ENCODE measurements around the gene TEX53.

Gene TEX53

DNA sequence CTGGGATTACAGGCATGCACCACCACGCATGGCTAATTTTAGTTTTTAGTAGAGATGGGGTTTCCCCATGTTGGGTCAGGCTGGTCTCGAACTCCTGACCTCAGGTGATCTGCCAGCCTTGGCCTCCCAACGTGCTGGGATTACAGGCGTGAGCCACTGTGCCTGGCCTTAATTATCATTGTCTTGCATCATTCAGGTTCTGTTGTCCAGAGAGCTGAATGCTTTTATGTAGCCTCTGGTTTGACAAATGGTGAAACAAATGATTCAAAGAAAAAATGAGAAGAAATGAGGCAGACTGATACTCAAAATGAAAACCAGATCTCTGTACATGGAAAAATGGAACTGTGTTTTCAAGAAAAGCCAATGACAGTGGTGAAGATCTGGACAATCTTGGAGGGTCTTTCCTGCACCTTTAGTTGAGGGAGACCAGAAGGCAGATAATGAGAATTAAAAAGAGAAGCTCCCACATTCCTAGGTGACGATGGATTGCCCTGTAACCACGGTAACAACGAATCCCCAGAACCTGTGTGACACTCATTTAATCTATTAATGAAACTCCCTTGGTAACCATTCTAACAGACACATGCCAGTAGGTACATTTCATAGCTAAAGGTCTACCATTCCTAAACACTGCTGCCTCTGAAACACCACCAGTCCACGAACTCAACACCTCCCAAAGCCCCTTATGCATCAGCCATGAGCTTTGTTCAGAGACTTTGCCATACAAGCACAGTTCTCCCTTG is 22.8 kb upstream of the TEX53 start:
- no peak for FAIRE-seq

GRCh38 chr9:114678795-114679194 is 21.2 kb upstream of the TEX53 start:
- DNase-seq (ENCODE audit: insufficient read length, low spot score) (no peak), FAIRE-seq (no peak)

More for the DNA sequence above, 22.8 kb upstream of the TEX53 start:
- no peak for DNase-seq (ENCODE audit: insufficient read length, low spot score)

DNA sequence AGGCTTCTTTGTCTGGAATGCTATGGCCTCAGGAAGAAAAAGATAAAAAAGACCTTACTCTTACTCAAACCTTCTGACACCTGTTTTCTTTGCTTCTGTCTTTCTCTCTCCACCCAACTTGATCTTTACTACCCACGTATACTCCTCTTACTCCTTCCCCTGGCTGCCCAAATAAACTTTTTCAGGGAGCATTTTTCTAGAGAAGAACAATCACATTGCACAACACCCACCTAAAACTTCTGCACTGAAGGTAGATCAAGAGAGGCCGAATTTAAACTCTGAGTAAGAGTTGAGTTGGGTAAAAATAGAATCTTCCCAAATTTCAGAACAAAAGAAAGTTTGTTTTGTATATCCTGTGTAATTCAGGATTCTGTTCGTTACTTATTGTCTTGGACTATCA is 20.5 kb upstream of the TEX53 start:
- no peak for FAIRE-seq
- no peak for DNase-seq (ENCODE audit: insufficient read length, low spot score)

GRCh38 chr9:114677418-114677817 is 19.8 kb upstream of the TEX53 start:
- DNase-seq (ENCODE audit: insufficient read length, low spot score) (no peak), FAIRE-seq (no peak)

GRCh38 chr9:114676901-114677300 is 19.3 kb upstream of the TEX53 start:
- no peak for DNase-seq (ENCODE audit: insufficient read length, low spot score)

DNA sequence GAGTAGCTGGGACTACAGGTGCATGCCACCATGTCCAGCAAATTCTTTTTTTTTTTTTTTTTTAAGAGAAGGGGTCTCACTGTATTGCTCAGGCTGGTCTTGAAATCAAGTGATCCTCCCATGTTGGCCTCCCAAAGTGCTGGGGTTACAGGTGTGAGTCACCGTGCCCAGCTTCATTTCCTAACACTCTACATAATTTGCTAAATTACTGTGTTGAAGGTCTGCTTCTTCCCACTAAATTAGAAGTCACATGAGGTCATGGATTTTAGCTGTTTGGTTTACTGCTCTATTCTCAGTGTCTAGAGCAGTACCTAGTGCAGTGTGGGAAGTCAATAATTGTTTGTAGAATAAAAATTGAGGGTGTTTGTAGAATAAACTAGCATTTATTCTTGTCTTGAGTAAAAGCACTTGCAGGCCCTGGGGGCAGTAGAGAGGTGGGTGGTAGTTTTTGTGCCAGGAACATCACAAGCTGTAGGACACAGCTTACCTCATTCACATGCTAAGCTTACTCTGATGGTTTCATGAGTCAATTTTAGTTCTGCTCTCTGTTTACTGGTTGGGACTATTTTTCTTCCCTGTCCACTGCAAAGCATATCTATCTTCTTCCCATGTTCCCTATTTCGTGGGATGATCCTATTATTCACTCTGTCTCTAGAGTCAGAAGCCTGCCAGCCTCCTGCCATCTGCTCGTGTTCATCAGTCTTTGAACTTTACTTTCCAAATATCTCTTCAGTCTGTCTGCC is 17.4 kb upstream of the TEX53 start:
- FAIRE-seq (no peak), DNase-seq (ENCODE audit: insufficient read length, low spot score) (no peak)

More at GRCh38 chr9:114676901-114677300, 19.3 kb upstream of the TEX53 start:
- no peak for FAIRE-seq

GRCh38 chr9:114674076-114674797 is 16.6 kb upstream of the TEX53 start:
- FAIRE-seq = no peak
- no peak for DNase-seq (ENCODE audit: insufficient read length, low spot score)

GRCh38 chr9:114671605-114672004 is 14.0 kb upstream of the TEX53 start:
- no peak for FAIRE-seq
- DNase-seq (ENCODE audit: insufficient read length, low spot score) = no peak

- DNase-seq (ENCODE audit: insufficient read length, low spot score) (no peak), FAIRE-seq (no peak)
Measured at GRCh38 chr9:114669961-114670360, 12.4 kb upstream of the TEX53 start.

DNA sequence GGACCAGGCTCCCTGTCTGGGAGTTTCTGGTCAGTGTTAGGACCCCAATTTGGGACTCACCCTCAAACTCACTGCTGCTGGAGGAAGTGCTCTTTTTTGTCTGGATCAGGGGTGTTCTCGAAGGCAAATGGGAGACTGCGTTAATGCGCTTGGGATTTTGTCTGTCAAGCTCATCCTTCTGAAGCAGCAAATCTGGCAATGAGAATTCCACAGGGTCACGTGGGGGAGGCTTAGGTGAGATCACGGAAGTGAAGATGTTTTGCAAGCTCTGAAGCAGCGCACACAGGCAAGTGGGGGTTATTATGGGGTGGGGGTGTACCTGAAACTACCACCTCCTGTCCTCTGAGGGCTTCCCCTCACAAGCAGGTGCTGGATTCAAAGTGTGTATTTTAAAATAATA is 10.5 kb upstream of the TEX53 start:
- DNase-seq (ENCODE audit: insufficient read length, low spot score) (no peak), FAIRE-seq (no peak)

- DNase-seq (ENCODE audit: insufficient read length, low spot score) = no peak
Measured at GRCh38 chr9:114666851-114667250, 9.2 kb upstream of the TEX53 start.

GRCh38 chr9:114666401-114666800 is 8.8 kb upstream of the TEX53 start:
- no peak for FAIRE-seq

More at GRCh38 chr9:114666851-114667250, 9.2 kb upstream of the TEX53 start:
- FAIRE-seq = no peak

DNA sequence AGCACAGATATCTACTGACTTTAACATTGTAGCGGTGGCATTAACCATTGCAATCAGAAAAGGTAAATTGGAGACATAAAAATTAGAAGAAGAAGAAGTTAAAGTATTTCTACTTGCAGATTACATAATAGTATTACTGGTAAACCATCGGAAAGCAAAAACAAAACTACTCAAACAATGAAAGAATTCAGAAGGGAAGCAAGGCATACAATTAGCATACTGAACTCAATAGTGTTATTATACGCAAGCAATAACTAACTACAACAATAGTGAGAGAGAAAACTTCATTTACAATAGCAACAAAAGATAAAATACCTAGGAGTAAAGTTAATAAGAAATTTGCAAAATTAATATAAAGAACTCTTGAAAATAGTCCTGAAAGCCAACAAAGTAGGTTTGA is 6.6 kb upstream of the TEX53 start:
- FAIRE-seq = no peak
- no peak for DNase-seq (ENCODE audit: insufficient read length, low spot score)

More at GRCh38 chr9:114666401-114666800, 8.8 kb upstream of the TEX53 start:
- no peak for DNase-seq (ENCODE audit: insufficient read length, low spot score)

- DNase-seq (ENCODE audit: insufficient read length, low spot score) = peak; percentile 67
- FAIRE-seq = peak; percentile 55
Measured at GRCh38 chr9:114662081-114662989, 4.7 kb upstream of the TEX53 start.

GRCh38 chr9:114656301-114656700 is 1.3 kb downstream of the TEX53 start:
- DNase-seq (ENCODE audit: insufficient read length, low spot score) = no peak
- no peak for FAIRE-seq

DNA sequence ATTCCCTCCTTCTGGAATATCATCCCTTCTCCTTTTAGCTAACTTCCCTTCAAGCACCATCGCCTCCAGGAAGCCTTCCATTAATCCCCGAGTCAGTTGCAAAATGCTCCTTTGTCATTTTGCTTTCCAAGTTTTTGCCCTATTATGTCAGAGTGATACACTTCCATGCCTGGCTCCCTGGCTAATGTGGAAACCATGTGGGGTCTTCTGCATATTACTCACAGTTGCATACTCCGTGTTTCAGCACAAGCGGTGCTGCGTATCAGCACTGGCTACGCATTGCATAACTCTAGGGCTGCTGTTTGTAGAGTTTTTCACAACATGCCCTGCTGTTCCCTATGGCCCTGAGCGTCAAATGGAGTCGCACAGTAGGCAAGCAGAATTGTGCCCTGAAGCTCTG is 1.9 kb downstream of the TEX53 start:
- FAIRE-seq = no peak
- DNase-seq (ENCODE audit: insufficient read length, low spot score) = no peak

GRCh38 chr9:114653556-114654159 is 3.9 kb downstream of the TEX53 start:
- DNase-seq (ENCODE audit: insufficient read length, low spot score) = peak; percentile 51
- peak; percentile 88 for FAIRE-seq

GRCh38 chr9:114652776-114653555 is 4.6 kb downstream of the TEX53 start:
- no peak for FAIRE-seq
- no peak for DNase-seq (ENCODE audit: insufficient read length, low spot score)

DNA sequence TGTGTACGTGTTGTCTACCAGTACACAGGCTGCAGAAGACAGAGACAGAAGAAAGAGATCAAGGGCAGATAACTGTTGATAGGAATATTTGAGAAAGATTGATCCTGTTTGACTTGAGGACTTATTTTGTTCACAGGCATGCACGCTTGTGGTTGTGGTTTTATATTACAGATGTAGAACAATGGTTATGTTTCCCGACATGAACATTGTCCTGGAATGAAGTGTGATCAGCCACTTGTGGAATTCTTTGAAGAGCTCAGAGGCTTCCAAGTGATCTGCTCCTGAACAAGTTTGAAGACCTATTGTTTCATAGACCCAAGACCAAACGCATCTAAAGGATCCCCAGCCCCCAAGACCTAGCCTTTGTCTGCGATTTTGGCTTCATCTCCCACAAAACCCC is 13.7 kb downstream of the TEX53 start:
- no peak for DNase-seq (ENCODE audit: insufficient read length, low spot score)
- no peak for FAIRE-seq
